ENCODE data around the gene CCT8. TPM values are rescaled to one million over a fixed set of nuclear protein-coding genes. Genes with fewer than 3 reads are reported as not detected.

The CCT8 gene
- total and polyA plus RNA-seq, 2 of the 8 experiments (the other 6 are each of a cell fraction or from before 2014, with no cell fraction given): 151 to 319 TPM

- H2AFZ ChIP-seq (ENCODE audit: low read length): no peak overlapping the region
- no peak overlapping the region for H3K4me3 ChIP-seq (ENCODE audit: extremely low read depth in 1 of 4, insufficient read depth in 2 of 4, low read depth in 3 of 4, low read length in 4 of 4)
- ChIA-PET POLR2A (ENCODE audit: partially characterized antibody) (interaction anchor here (0.8 to 7.7 kb wide), 7 partner anchors 8 to 58 kb away, joined by 3 to 37 read pairs (median 3); partner anchors contain the start of genes CCT8 and USP16), CTCF (ENCODE audit: partially characterized antibody) (interaction anchor here (1.0 to 1.2 kb wide), 2 partner anchors 11 to 15 kb away, joined by 3 to 5 read pairs; no protein-coding TSS in a partner anchor)
- no peak overlapping the region for H2BK15ac ChIP-seq (ENCODE audit: low read length)
- H3K4ac ChIP-seq (replicated peaks; ENCODE audit: insufficient read length, low read depth, low read length): no peak overlapping the region
- H4K8ac ChIP-seq (ENCODE audit: extremely low read depth, insufficient read depth, low read length): no peak overlapping the region
- H2BK20ac ChIP-seq (ENCODE audit: low read length): no peak overlapping the region
- peaks cover 0 to 4% of the 10 kb centered on the region in 2 experiments; a peak in 2 of 4 replicates for H3K79me2 ChIP-seq (ENCODE audit: control insufficient read depth in 1 of 2, insufficient read depth in 2 of 2, low read length in 2 of 2)
- no peak overlapping the region for H4K5ac ChIP-seq (ENCODE audit: insufficient read length, low read depth, low read length)
- no peak overlapping the region for H3K18ac ChIP-seq (ENCODE audit: extremely low read depth, low read length)
- TF ChIP-seq RFX5 (IDR thresholded peaks at IDR 0.05; ENCODE audit: borderline replicate concordance, low read depth, low read length): no peak
- no peak for TF ChIP-seq POLR2AphosphoS5 (IDR thresholded peaks at IDR 0.05; ENCODE audit: low read depth, low read length)
- TF ChIP-seq TEAD4 (IDR thresholded peaks at IDR 0.05; ENCODE audit: low read depth, low read length): no peak
- no peak for TF ChIP-seq MAX (IDR thresholded peaks at IDR 0.05)
- no peak overlapping the region for H3K56ac ChIP-seq (replicated peaks; ENCODE audit: insufficient read length, low read depth, low read length)
- H4K91ac ChIP-seq (replicated peaks; ENCODE audit: insufficient read length, low read length): no peak overlapping the region
- 97% methylated on average over 3 of the region's 3 CpGs; no CpG with 5 or more reads in 1 of the 2 experiments for WGBS, 2 experiments (ENCODE audit: extremely low coverage in 1 of 2, insufficient coverage in 1 of 2, insufficient read length in 1 of 2, insufficient replicate concordance in 2 of 2, low coverage in 1 of 2, low lambda C conversion rate in 2 of 2, missing lambda C conversion rate in 1 of 2)
- H2BK5ac ChIP-seq (ENCODE audit: low read depth, low read length): no peak overlapping the region
- no peaks in the 10 kb centered on the region for H3K79me1 ChIP-seq (ENCODE audit: low read depth, low read length)
- peaks cover 0 to 3% of the 10 kb centered on the region in 2 experiments for H4K20me1 ChIP-seq (replicated peaks in 1 of 2; ENCODE audit: control insufficient read depth in 1 of 2, insufficient read depth in 2 of 2, low read length in 2 of 2)
- H3K9ac ChIP-seq (replicated peaks in 1 of 4; ENCODE audit: extremely low read depth in 1 of 4, low read depth in 3 of 4, low read length in 3 of 4): no peak overlapping the region
- H3K4me2 ChIP-seq (ENCODE audit: insufficient read depth in 1 of 2, low read depth in 2 of 2, low read length in 2 of 2): no peak overlapping the region
- no peak overlapping the region for H3K23ac ChIP-seq (ENCODE audit: insufficient read length)
- H3K9me3 ChIP-seq (ENCODE audit: insufficient read depth in 2 of 2, low read depth in 1 of 2, low read length in 1 of 2): no peaks in the 10 kb centered on the region
- no peaks in the 10 kb centered on the region for H3K23me2 ChIP-seq (ENCODE audit: low read depth, low read length)
- no peak overlapping the region for H3K14ac ChIP-seq (ENCODE audit: insufficient read length)
- H3K36me3 ChIP-seq (ENCODE audit: control insufficient read depth in 2 of 4, insufficient read depth in 4 of 4, low read length in 3 of 4): peaks cover 27 to 94% (median 69%) of the 10 kb centered on the region in 4 experiments
- DNase-seq (ENCODE audit: low read depth in 1 of 2, low spot score in 2 of 2) (no peak), FAIRE-seq (no peak)
- no peak overlapping the region for H2BK12ac ChIP-seq (ENCODE audit: low read depth, low read length)
- H3K4me1 ChIP-seq (replicated peaks in 1 of 4; ENCODE audit: control insufficient read depth in 3 of 4, insufficient read depth in 4 of 4, low read length in 3 of 4): no peaks in the 10 kb centered on the region
- no peaks in the 10 kb centered on the region for H3K27me3 ChIP-seq (replicated peaks in 1 of 4; ENCODE audit: control insufficient read depth in 3 of 4, extremely low read depth in 1 of 4, insufficient read depth in 3 of 4, low read length in 3 of 4)
- H2AK5ac ChIP-seq (ENCODE audit: low read depth, low read length): no peak overlapping the region
- H2BK120ac ChIP-seq (replicated peaks; ENCODE audit: low read depth, low read length): no peak overlapping the region
- H3K27ac ChIP-seq (ENCODE audit: low read depth, low read length): no peak overlapping the region
Observed at GRCh38 chr21:29056538-29057050, 16.9 kb downstream of the CCT8 start.
